ENCODE data around the gene SNRPA. TPM values are rescaled to one million over a fixed set of nuclear protein-coding genes. Genes with fewer than 3 reads are reported as not detected.

SNRPA gene
- total RNA-seq, 1 donor from 2014 or later: 112 TPM

DNA sequence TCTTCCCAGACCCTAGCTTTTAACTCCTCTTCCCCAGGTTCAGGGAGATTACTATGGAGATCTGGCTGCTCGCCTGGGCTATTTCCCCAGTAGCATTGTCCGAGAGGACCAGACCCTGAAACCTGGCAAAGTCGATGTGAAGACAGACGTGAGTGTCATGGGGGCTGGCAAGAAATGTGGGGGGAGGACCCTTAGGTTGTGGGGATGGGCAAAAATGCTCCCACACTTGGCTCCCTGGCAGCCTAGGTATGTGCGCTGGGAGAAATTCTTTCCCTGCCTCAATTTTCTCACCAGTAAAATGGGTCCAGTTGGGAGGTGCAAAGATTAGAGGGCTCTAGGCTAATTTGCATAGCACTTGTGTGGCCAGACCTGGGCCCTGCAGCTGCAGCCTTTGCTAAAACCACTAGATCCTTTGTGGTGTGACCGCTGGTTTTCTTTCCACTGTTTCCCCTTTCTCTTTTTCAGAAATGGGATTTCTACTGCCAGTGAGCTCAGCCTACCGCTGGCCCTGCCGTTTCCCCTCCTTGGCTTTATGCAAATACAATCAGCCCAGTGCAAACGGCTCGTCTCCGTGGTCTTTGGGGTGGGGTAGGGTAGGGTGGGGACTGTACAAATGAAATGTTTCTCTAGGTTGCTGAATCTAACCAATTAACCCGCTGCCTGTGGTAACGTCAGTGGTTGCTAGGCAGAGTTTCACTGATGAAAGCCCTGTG lies 26.1 kb downstream of the SNRPA start:
- H3K4me1 Mint-ChIP-seq: peaks cover 18% of the 10 kb centered on the region
- Histone ChIP-seq H3K36me3 (no peaks in the 10 kb centered on the region), H3K9me3 (ENCODE audit: low read depth) (no peaks in the 10 kb centered on the region), H3F3A (ENCODE audit: low read depth) (peaks cover 26% of the 10 kb centered on the region), H3K9ac (peak overlapping the region; percentile 51), H2AFZ (replicated peaks) (no peak overlapping the region), H3K79me2 (ENCODE audit: low read depth) (no peaks in the 10 kb centered on the region), H4K20me1 (ENCODE audit: low read depth) (no peaks in the 10 kb centered on the region), H3K4me3 (peak overlapping the region; percentile 73), H3K27ac (peak overlapping the region; percentile 98), H3K4me2 (peak overlapping the region; percentile 76), H3K27me3 (no peaks in the 10 kb centered on the region), H3K4me1 (peaks cover 4% of the 10 kb centered on the region)
- peak overlapping the region; percentile 99 for H3K27ac Mint-ChIP-seq
- H3K27me3 Mint-ChIP-seq (ENCODE audit: insufficient read depth, low read depth): peaks cover 3% of the 10 kb centered on the region
- H3K9me3 Mint-ChIP-seq: no peaks in the 10 kb centered on the region
- TF ChIP-seq, protein P1, sequence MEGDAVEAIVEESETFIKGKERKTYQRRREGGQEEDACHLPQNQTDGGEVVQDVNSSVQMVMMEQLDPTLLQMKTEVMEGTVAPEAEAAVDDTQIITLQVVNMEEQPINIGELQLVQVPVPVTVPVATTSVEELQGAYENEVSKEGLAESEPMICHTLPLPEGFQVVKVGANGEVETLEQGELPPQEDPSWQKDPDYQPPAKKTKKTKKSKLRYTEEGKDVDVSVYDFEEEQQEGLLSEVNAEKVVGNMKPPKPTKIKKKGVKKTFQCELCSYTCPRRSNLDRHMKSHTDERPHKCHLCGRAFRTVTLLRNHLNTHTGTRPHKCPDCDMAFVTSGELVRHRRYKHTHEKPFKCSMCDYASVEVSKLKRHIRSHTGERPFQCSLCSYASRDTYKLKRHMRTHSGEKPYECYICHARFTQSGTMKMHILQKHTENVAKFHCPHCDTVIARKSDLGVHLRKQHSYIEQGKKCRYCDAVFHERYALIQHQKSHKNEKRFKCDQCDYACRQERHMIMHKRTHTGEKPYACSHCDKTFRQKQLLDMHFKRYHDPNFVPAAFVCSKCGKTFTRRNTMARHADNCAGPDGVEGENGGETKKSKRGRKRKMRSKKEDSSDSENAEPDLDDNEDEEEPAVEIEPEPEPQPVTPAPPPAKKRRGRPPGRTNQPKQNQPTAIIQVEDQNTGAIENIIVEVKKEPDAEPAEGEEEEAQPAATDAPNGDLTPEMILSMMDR (IDR thresholded peaks at IDR 0.05): no peak
- TF ChIP-seq EZH2phosphoT487 (IDR thresholded peaks at IDR 0.05): no peak
- TF ChIP-seq EZH2 (IDR thresholded peaks at IDR 0.05): no peak
- DNase-seq (ENCODE audit: low spot score): peak; percentile 97
- H3K36me3 Mint-ChIP-seq: peaks cover under 1% of the 10 kb centered on the region
- H3K4me3 Mint-ChIP-seq: peak overlapping the region; percentile 85

DNA sequence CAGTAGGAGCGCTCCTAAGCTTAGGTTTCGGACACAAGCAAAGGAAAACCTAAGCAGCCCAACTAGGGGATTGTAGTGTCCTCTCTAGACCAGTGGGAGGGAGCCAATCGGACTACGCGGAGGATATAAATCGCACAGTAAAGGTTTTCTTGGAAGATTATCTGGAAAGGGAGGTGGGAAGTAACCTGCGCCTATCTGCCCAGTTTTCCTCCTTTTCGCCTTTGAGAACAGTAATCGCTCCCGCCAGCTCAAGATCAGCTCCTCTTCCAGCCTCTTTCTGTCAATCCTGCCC lies 26.6 kb downstream of the SNRPA start:
- H3K36me3 ChIP-seq: no peaks in the 10 kb centered on the region
- no peak for DNase-seq (ENCODE audit: low spot score)
- H2AFZ ChIP-seq (replicated peaks): no peak overlapping the region
- Mint-ChIP-seq H3K4me1 (peaks cover 18% of the 10 kb centered on the region), H3K36me3 (no peaks in the 10 kb centered on the region), H3K27ac (peak overlapping the region; percentile 99), H3K27me3 (ENCODE audit: insufficient read depth, low read depth) (peaks cover 3% of the 10 kb centered on the region), H3K9me3 (no peaks in the 10 kb centered on the region), H3K4me3 (peak overlapping the region; percentile 85)
- peak overlapping the region; percentile 51 for H3K9ac ChIP-seq
- no peaks in the 10 kb centered on the region for H4K20me1 ChIP-seq (ENCODE audit: low read depth)
- peak overlapping the region; percentile 76 for H3K4me2 ChIP-seq
- H3K4me1 ChIP-seq: peaks cover 4% of the 10 kb centered on the region
- no peaks in the 10 kb centered on the region for H3K79me2 ChIP-seq (ENCODE audit: low read depth)
- peak overlapping the region; percentile 98 for H3K27ac ChIP-seq
- peaks cover 26% of the 10 kb centered on the region for H3F3A ChIP-seq (ENCODE audit: low read depth)
- H3K9me3 ChIP-seq (ENCODE audit: low read depth): no peaks in the 10 kb centered on the region
- H3K27me3 ChIP-seq: no peaks in the 10 kb centered on the region
- peak overlapping the region; percentile 73 for H3K4me3 ChIP-seq
- no peak for TF ChIP-seq EZH2 (IDR thresholded peaks at IDR 0.05)
- TF ChIP-seq EZH2phosphoT487 (IDR thresholded peaks at IDR 0.05): no peak
- TF ChIP-seq, protein P1 (IDR thresholded peaks at IDR 0.05): no peak

DNA sequence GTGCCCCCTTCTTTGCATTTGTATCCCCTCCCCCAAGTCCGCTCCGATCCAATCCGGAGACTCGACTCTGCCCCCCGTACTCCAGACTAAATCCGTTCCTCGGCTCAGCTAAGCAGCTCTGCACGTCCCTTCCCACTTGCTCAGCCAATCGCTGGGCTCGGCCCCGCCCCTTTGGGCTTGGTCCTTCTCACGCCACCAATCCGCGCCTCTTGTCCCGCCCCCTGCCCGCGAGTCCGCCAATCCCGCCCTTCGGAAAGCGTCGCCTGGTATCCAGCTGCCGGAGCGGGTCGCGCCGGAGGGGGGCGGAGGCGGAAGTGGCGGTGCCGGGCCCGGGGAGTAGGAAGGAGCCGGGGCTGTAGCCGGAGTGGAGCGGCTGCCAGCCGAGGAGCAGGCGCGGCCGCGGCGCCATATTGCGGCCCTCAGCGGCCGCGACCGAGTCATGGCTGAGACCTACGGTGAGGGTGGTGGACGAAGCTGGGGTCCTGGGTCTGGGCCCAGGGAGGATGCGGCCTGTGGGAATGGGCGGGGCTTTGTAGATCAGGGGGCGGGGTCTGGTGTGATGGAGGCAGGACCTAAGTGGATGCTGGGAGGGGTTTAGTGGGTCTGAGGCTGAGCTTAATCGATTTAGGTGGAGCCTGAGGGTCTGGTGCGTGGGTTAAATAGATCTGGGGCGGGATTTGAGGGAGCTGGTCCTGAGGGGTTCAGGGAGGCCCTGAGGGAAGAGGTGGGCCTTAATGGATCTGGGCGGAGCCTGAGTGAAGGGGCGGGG lies 27.1 kb downstream of the SNRPA start, which contains the start of gene RAB4B:
RAB4B (plus strand) TSS at position 311 of the 769 bp plus-strand sequence; CDS start at position 440, 129 bp downstream.
- no peaks in the 10 kb centered on the region for H3K79me2 ChIP-seq (ENCODE audit: low read depth)
- peak within 1 kb of the TSS; percentile 98 for H3K27ac ChIP-seq
- TF ChIP-seq EZH2 (IDR thresholded peaks at IDR 0.05): no peak
- TF ChIP-seq EZH2phosphoT487 (IDR thresholded peaks at IDR 0.05): no peak
- TF ChIP-seq, protein P1 (IDR thresholded peaks at IDR 0.05): no peak
- H3K27me3 ChIP-seq: no peaks in the 10 kb centered on the region
- H3K4me1 ChIP-seq: peaks cover 4% of the 10 kb centered on the region
- H3K9ac ChIP-seq: peak within 1 kb of the TSS; percentile 51
- DNase-seq (ENCODE audit: low spot score): peak; percentile 100
- no peaks in the 10 kb centered on the region for H3K36me3 ChIP-seq
- H3K4me3 Mint-ChIP-seq: peak within 1 kb of the TSS; percentile 85
- peaks cover 26% of the 10 kb centered on the region for H3F3A ChIP-seq (ENCODE audit: low read depth)
- peaks cover 18% of the 10 kb centered on the region for H3K4me1 Mint-ChIP-seq
- H3K9me3 Mint-ChIP-seq: no peaks in the 10 kb centered on the region
- H3K9me3 ChIP-seq (ENCODE audit: low read depth): no peaks in the 10 kb centered on the region
- no peaks in the 10 kb centered on the region for H3K36me3 Mint-ChIP-seq
- peak within 1 kb of the TSS; percentile 84 for H2AFZ ChIP-seq (replicated peaks)
- peak within 1 kb of the TSS; percentile 73 for H3K4me3 ChIP-seq
- peak within 1 kb of the TSS; percentile 99 for H3K27ac Mint-ChIP-seq
- peak within 1 kb of the TSS; percentile 76 for H3K4me2 ChIP-seq
- peaks cover 3% of the 10 kb centered on the region for H3K27me3 Mint-ChIP-seq (ENCODE audit: insufficient read depth, low read depth)
- no peaks in the 10 kb centered on the region for H4K20me1 ChIP-seq (ENCODE audit: low read depth)
